WTC11 (cell line): ENCODE results near the gene CYP27B1.

Experiments used
- FOXJ3 ChIP-seq: sonication (generic); formaldehyde crosslinking; IDR thresholded peaks from 2 replicates; pipeline ENCODE4 v1.9.0; 2021; ENCODE audit warnings: missing genetic modification reagents, mild to moderate bottlenecking, borderline replicate concordance
- ZNF232 ChIP-seq: sonication (generic); formaldehyde crosslinking; IDR thresholded peaks from 2 replicates; pipeline ENCODE4 v1.8.0; 2022; ENCODE audit warnings: mild to moderate bottlenecking, missing genetic modification reagents
- TF ChIP-seq, protein P1 (sequence below): fragments of 200-600 bp; IDR thresholded peaks from 2 replicates; pipeline ENCODE4 v1.8.0; 2022; ENCODE audit warnings: antibody characterized with exemption
- TF ChIP-seq, protein P2 (sequence below): sonication (generic); formaldehyde crosslinking; IDR thresholded peaks from 2 replicates; pipeline ENCODE4 v1.8.0; 2022; ENCODE audit warnings: mild to moderate bottlenecking, missing genetic modification reagents

DNA sequence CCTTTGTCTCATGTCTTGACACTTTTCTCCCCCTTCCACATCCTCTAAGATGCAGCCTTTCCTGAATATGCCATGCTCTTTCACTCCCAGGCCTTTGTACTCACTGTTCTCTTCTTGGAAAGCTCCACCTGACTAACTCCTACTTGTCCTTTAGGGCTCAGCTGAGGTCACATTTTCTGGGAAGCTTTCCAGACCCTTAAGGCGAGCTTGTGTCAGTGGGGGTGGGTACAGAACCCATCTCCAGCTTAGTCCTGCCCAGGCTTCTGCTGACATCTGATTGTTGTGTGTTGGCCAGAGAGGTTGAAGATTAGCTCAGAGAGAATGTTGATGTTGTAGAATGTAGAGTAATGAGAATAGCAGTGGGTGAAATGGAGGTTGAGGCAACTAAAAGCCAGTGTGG, 12.9 kb upstream of the CYP27B1 start:
- no peak for TF ChIP-seq ZNF232 (CRISPR knock-in tag)
- TF ChIP-seq, protein P1, sequence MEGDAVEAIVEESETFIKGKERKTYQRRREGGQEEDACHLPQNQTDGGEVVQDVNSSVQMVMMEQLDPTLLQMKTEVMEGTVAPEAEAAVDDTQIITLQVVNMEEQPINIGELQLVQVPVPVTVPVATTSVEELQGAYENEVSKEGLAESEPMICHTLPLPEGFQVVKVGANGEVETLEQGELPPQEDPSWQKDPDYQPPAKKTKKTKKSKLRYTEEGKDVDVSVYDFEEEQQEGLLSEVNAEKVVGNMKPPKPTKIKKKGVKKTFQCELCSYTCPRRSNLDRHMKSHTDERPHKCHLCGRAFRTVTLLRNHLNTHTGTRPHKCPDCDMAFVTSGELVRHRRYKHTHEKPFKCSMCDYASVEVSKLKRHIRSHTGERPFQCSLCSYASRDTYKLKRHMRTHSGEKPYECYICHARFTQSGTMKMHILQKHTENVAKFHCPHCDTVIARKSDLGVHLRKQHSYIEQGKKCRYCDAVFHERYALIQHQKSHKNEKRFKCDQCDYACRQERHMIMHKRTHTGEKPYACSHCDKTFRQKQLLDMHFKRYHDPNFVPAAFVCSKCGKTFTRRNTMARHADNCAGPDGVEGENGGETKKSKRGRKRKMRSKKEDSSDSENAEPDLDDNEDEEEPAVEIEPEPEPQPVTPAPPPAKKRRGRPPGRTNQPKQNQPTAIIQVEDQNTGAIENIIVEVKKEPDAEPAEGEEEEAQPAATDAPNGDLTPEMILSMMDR = no peak
- TF ChIP-seq FOXJ3 = no peak
- TF ChIP-seq, protein P2, sequence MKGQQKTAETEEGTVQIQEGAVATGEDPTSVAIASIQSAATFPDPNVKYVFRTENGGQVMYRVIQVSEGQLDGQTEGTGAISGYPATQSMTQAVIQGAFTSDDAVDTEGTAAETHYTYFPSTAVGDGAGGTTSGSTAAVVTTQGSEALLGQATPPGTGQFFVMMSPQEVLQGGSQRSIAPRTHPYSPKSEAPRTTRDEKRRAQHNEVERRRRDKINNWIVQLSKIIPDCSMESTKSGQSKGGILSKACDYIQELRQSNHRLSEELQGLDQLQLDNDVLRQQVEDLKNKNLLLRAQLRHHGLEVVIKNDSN (CRISPR knock-in tag) = no peak
